T-helper 1 cell treated with Interleukin-12 subunit alpha and Interleukin-12 subunit beta and Interleukin-4 antibody, amounts not matched to agents 30 ng/mL and 1 ng/mL, for 36 hours (primary cell): ENCODE results near the gene GRM4. TPM values are rescaled to one million over a fixed set of nuclear protein-coding genes. Genes with fewer than 3 reads are reported as not detected.
"Not testable (repeated sequence)": the region's sequence is repeated elsewhere in the genome, so short reads cannot be mapped to it uniquely, and the experiment has no call there.

Experiments
- intact Hi-C: fragments of 100-400 bp; cut with micrococcal nuclease; formaldehyde crosslinking; loops from one replicate; pipeline ENCODE4 v1.15.1; 2024
- total RNA-seq: library from RNA; stranded (reverse); gene quantifications from 2 replicates; pipeline ENCODE4 v1.2.3, GENCODE V29; 2022

The GRM4 gene
- total RNA-seq, 1 donor from 2014 or later, result not detected

- intact Hi-C loops, result no loop called here
Observed at GRCh38 chr6:34047913-34048867, 97.7 kb downstream of the GRM4 start.

- intact Hi-C loops, result no loop called here
Observed at GRCh38 chr6:34046617-34047016, 99.3 kb downstream of the GRM4 start.

GRCh38 chr6:34045771-34046170 lies 100.1 kb downstream of the GRM4 start:
- intact Hi-C loops, result no loop called here

GRCh38 chr6:34044945-34045595 lies 100.8 kb downstream of the GRM4 start:
- intact Hi-C loops, result no loop called here

GRCh38 chr6:34043359-34043758 lies 102.5 kb downstream of the GRM4 start:
- intact Hi-C loops, result no loop called here

- intact Hi-C loops, result not testable (repeated sequence)
Observed at GRCh38 chr6:34041998-34042397, 103.9 kb downstream of the GRM4 start.

GRCh38 chr6:34041385-34041784 lies 104.5 kb downstream of the GRM4 start:
- intact Hi-C loops, result no loop called here

GRCh38 chr6:34039943-34040342 lies 105.9 kb downstream of the GRM4 start:
- intact Hi-C loops, result no loop called here

GRCh38 chr6:34037151-34037550 lies 108.7 kb downstream of the GRM4 start:
- intact Hi-C loops, result no loop called here

GRCh38 chr6:34036357-34037069 lies 109.4 kb downstream of the GRM4 start:
- intact Hi-C loops, result no loop called here

GRCh38 chr6:34035704-34036356 lies 110.1 kb downstream of the GRM4 start:
- intact Hi-C loops, result no loop called here

GRCh38 chr6:34035161-34035560 lies 110.7 kb downstream of the GRM4 start:
- intact Hi-C loops, result no loop called here

- intact Hi-C loops, result no loop called here
Observed at GRCh38 chr6:34032856-34033255, 113.0 kb downstream of the GRM4 start.

- intact Hi-C loops, result no loop called here
Observed at GRCh38 chr6:34031625-34032383, 114.1 kb downstream of the GRM4 start.

- intact Hi-C loops, result no loop called here
Observed at GRCh38 chr6:34030831-34031624, 114.9 kb downstream of the GRM4 start.

GRCh38 chr6:34029489-34030280 lies 116.2 kb downstream of the GRM4 start:
- intact Hi-C loops, result no loop called here

GRCh38 chr6:34028691-34029360 lies 117.1 kb downstream of the GRM4 start:
- intact Hi-C loops, result no loop called here

- intact Hi-C loops, result loop anchor here (1.0 kb wide), 3 partner anchors 176 to 284 kb away; no protein-coding TSS in a partner anchor
Observed at GRCh38 chr6:34027939-34028441, 117.9 kb downstream of the GRM4 start.
